HG03439 (cell line): ENCODE data around the gene TSPAN13.

ENCODE experiments used
- ATAC-seq: cut with Tn5 transposase; IDR thresholded peaks from one replicate; pipeline ENCODE4 v1.9.1; 2021; ENCODE audit warnings: mild to moderate bottlenecking, moderate library complexity; ENCODE audit not compliant: unreplicated experiment

TSPAN13 gene

DNA sequence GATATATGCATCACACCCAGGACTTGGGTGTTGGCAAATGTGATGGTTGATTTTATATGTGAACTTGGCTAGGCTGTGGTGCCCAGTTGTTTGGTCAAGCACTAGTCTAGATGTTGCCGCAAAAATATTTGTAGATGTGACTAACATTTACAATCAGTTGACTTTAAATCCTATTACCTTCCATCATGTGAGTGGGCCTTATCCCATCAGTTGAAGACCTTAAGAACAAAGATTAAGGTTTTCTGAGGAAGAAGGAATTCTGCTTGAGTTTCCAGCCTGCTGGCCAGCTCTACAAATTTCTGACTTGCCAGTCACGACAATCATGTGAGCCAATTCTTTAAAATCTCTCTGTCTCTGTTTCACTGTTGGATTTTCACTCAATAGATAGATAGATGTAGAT, 20.3 kb downstream of the TSPAN13 start:
- no peak for ATAC-seq

DNA sequence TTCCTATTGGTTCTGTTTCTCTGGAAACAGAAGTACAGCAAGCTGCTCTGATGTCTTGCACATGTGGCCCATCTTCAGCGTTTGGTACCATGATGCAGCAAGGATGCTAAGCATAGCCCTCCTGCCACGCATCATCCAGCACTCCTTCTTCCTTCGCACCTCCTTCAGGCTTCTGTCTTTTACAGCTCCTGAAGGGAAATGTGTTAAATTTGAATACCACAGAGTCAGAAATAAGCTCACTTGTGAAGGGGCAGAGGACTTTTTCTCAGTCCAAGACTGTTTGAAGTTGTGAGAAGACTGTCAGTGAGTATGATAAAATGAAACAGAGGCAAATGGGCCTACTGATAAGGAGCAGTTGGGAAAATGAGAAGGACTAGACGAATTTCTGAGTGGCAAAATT, 20.7 kb downstream of the TSPAN13 start:
- ATAC-seq, result no peak

DNA sequence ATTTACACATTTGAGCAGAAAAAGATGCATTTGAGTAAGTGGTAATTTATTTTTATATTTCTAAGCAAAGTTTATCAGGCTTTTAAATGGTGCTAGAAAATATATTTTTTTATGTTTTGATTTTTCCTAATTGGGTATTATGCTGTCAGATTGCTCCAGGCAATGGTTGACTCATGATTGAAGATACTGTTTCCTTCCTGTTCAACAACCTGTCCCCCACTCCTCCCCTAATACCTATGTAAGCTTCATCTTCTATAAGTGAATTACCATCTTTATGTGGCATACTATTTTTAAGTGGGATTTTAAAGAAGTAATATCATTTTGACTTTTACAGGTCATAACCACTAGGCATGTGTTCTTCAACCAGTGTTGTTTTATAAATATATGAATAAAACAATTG, 21.4 kb downstream of the TSPAN13 start:
- ATAC-seq, result no peak

DNA sequence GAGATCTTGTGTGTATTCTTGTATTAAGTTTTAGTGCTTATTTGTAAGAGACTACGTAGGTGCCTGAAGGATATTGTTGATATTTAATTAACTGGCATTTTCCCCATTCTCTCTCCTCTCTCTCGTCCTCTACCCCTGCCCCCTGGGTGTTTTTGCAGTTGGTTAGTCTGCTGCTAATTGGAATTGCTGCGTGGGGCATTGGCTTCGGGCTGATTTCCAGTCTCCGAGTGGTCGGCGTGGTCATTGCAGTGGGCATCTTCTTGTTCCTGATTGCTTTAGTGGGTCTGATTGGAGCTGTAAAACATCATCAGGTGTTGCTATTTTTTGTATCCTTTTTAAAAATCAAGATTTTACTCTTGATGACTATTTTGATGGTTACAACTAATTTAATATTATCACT, 22.5 kb downstream of the TSPAN13 start:
- no peak for ATAC-seq

DNA sequence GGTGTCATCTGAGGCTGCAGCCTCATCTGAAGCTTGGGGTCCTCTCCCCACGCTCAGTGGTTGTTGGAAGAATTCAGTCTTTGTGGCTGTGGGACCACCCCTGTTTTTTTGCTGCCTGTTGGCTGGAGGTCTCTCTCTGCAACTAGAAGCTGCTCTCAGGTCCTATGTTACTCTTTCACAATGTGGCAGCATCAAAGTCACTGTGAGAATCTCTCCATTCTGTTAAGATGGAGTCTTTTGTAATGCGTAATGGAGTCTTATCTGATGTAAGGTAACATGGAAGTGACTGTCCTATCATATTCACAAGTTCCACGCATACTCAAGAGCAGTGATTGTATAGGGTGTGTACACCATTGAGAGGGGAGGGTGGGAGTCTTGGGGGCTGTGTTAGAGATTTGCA, 24.9 kb downstream of the TSPAN13 start:
- ATAC-seq, result no peak

DNA sequence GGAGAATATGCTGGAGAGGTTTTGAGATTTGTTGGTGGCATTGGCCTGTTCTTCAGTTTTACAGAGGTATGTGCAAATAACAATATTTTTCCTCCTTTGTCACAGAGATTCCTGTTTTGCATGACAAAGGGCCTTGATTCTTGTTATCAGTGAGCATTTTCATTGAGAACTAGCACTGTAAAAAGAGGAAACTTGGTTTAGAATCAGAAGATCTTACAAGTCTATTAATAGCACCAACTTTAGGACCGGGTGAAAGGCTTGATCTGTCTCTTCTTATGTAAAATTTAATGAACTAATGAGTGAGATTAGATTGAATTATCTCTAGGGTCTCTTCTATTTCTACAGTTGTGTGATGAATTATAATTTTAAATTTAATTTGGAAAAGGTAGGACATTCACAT, 25.5 kb downstream of the TSPAN13 start:
- ATAC-seq, result no peak

DNA sequence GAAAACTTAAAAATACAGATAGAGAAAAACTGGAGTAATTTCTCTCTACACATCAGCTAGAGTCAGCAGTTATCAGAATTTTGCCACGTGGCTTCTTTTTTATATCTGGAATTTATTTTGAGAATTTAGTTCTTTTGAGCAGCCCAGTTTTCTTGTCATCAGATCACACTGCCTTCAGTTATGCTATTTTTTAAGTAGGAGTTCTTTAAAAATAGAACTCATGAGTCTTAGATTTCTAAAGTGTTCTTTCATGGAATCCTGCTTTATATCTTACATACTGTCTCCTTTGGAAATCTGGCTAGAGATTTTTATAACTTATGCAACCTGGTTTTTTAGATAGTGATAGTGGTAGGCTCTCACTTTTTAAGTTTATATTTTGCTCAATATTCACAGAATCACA, 27.0 kb downstream of the TSPAN13 start:
- ATAC-seq, result no peak

DNA sequence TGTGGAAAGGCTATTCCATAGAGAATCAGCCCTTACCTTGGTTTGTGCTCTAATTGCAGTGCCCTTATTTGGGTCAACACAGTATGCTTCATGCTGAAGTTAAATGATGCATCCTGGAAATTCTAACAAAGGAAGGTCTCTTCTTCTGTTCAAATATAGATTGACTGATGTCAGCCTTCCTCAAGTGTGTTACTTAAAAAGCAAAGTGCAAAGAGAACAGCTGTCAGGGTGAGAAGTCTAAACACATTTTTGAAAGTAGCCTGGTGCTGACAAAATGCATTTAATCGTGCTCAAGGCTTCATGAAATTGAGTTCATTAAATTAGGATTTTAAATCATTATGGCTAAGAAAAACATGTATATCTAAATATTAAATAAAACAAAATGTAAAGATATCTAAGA, 31.8 kb downstream of the TSPAN13 start:
- ATAC-seq, result no peak

DNA sequence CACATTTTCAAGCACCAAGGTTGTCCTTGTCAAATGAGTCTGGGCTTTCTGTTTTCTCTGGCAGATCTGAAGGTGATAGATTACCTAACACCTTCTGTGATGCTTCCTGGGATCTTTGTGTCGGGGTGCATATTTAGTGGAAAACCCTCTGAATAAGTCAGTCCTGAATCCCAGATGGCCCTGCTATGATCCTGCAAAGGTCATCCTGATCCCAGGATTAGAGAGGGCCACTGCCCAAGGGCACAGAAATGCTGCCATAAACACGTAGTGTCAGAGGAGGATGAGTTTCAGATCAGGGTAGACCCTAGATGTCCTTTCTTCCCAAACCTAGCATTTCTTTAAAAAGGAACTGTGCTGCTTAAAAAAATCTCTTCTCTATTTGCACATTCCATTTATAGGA, 32.3 kb downstream of the TSPAN13 start:
- ATAC-seq, result no peak

DNA sequence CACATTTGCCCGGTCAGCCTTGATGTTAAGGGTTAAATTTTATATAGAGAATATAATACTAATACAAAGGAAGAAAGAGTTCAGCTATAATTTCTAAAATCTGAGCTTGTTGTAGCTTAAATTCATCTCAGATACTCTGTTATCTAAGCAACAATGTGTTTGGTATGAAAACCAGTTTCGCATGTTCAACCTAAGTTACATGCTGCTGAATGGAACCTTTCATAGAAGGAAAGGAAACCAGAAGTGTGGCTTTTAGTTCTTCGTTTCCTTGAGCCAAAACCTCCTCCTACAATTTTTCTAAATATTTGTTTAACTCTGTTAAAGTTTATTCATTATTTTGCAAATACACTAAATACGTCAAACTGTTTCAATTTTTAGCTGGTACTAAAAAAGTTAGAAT, 32.7 kb downstream of the TSPAN13 start:
- ATAC-seq, result no peak

DNA sequence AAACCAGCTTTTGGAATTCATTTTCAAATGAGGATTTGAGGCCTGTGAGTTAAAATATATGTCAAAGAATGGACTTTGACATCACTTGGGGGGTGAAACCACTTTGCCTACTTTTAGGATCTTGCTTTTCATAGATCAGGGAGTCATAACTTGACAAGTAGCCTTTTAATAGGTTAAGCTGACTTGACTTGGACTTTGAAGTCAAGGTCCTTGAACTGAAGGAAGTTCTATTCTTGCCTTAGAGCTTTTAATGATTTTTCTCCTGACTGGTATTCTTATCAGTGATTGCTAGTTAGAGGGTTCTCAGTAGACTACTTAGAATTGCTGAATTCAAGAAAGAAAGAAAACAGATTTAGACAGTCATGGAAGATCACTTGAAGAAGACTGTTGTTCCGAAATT, 33.6 kb downstream of the TSPAN13 start:
- no peak for ATAC-seq

DNA sequence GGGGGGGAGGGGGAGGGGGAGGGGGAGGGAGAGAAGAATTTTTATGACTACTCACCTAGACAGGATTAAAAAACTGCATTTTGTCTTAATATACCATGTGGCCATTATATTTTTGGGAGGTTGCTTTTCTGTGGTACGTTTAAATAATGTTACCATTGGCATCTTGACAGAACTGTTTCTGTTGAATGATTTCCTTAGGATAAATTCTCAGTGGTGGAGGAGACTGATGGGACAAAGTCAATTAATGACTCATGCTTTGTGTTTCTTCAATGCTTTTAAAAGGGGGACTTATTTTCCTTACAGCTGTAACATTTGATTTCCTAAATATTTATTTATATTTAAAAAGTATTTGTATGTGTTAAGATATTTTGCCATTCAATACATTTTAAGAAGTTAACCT, 37.5 kb downstream of the TSPAN13 start:
- no peak for ATAC-seq

DNA sequence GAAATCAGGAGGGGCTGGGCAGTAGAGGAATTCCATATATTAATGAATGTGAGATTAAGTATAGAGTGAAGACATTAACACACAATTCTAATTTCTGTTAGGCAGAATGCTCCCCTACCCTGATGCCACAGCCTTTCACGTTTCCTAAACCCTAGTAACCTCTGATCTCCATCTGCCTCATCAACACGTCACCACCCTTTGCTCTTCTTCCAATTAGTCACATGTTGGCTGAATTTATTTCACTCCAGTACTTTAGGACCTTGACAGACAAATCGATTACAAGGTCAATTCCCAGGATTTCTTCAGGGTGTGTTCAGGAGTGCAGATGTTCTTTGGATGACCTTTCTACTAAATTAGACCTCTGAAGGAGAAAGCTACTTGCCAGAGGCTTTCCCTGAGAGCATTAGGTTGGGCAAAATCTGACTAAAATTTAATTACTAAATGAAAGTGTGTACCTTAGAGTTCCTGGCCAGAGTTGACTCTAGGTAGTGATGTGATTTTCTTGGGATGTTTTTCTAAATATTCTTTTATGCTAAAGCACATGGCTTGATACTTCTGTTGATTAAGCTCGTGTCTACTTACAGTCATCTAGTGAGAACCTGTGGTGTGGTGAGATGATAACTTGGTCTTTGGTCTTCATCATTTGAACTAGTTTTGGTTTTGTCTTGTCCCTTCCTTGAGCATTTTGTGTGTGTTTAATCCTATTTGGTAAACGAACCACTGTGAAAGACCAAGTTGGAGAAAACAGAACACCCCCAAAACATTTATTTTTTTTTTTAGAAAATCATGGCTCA, 38.5 kb downstream of the TSPAN13 start:
- ATAC-seq, result no peak

DNA sequence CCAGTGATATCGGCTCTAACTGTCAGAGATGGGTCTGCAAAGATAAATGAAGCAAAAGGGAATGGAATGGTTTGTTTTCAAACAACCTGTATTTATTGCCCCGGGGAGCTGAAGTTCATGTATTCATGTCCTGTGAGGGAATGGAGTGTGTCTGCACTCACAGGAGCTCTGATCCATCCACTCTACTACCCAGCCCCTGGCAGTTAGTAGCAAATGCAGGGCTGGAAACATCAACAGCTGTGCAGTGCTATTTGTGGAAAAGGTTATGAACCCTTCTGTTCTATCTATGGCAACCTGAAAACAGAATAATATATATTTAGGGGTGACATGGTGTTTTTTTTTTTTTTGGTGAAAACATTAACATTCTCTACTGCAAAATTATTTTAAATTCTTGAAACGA, 41.4 kb downstream of the TSPAN13 start:
- ATAC-seq, result no peak

DNA sequence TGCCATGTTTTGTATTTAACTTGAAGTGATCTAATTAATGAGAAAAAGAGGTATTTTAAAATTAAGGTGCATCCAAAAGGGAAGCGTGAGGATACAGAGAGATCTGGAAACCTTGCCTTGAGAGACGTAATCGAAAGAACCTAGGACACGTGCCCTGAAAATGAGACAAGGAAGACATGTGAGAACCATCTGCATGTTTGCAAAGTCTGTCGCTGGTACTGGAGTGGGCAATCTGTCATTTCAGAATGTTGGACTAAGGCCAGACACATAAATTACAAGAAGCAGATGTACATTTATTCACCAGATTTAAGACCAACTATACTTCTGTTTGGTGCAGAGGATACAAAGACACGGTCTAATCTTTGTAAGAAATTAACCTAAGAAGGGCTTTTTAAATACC, 42.1 kb downstream of the TSPAN13 start:
- no peak for ATAC-seq

DNA sequence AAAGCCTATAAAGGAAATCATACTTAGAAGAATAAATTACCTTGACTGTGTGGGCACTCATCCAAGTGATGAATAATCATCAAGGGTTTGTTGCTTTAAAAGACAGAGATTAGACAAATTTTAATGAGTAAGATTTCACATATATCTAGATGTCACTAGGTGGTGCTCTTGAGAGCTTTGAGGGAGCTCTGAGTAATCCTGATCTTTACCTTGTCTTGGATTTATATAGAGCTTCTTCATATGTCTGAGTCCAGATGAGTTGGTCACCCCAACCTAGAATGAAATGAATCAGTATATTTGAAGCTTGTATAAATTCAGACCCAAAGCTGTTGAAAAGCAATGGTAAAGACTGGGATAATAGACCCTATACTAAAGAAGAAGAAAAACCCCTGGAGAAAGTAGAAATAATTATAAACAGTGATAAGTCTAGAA, 47.6 kb downstream of the TSPAN13 start:
- no peak for ATAC-seq

DNA sequence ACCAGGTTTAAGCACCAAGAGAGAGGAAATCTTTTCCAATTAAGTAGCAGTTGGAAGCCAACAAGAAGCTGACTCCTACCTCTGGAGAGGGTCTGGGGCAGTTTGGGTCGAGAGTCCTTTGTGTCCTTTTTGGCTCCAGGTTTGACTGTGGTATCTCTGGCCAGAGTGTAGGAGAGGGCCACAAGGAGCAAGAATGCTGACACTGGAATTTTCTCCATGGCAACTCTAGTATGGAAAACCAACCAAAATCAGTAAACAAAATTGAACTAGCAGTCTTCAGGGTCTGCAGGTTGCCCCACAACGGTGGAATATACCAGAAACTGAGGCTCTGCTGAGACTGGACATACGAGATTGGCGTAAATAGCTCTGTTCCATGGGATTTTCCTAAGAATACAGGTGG, 48.0 kb downstream of the TSPAN13 start:
- no peak for ATAC-seq

DNA sequence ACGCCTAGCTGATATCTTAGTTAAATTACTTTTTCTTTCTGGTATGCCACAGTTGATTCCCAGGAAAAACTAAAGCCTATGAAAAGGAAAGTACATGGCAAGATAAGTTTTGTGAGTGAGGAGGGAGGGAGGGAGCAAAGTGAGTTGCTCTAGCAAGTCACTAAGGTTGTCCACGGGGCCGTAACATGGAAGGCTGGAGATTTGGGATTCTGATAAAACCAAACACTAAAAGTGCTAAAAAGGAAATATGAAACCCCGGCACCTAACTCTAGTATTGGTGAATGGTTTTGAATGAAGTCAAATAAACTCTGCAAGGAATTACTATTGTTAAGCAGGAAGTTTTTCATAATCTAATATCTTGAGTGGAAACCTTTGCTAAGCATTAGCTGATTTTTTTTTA, 49.6 kb downstream of the TSPAN13 start:
- no peak for ATAC-seq

DNA sequence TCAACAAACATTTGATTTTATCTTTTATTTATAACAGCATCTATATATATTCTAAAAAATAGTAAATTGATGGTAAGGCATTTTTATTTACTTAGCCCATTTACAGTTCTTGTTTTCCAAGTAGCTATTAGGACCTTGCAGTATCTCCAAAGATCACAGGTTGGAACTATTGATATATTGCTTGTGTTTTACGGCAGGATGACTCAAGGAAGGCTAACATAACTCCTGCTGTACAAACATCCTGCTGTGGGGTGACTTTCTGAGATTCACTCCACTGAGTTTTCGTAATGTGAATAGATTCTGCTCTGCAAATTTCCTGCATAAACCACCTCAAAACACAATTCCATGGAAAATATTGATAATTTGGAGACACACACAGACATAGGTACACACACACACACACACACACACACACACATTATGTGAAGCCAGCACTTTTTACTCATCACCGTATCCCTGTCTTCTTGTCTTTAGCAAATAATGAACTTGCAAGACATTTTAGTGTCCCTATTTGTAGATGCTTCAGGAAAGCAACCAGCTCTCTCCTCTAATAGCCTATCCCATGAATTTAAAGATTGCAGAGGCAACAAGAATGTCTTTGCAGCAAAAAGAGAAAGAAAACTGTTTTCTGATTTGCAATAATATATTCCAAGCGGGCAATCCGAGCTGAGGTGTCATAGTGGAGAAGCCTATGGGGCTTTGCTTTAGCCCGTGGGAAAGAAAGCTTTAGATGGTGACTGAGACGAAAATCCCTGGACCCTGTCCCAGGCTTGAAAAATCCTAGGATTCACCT, 50.5 kb downstream of the TSPAN13 start:
- no peak for ATAC-seq

DNA sequence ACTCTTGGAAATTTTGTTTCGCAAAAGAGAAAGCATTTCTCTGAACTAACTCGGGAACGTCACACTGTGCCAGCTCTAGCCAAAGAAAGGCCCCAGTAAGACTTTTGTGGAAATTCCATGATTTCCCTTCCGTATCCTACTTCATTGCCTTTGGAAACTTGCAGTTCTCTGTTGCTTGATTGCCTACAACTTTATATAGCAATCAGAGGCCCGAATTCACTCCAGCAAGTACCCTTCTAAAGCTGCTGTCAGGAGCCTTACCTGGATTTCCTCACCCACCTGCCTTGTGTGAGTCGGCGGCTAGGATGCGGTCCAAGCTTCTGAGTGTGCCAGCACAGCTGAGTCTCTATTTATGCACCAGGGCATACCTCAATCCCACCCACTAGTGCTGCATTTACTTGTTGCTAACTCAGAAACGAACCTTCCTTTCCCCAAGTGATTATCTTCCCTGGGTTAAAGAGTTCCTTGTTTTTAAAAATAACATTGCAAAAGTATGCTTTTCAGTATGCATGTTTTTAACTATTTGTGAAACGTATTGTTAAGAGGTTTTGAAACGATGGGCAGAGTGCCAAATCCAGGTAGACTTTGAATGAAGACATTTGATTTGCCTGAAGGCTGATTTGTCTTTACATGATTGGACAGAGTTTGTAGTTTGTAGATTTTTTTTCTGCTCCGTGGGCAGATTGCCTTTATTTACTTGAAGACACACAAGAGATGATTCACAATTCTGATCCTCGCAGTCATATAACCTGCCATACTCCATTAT, 51.3 kb downstream of the TSPAN13 start, which contains the start of gene AGR2:
AGR2 (minus strand) TSS at position 326 of the 766 bp plus-strand sequence. CDS start 3,203 bp downstream, outside the sequence.
- ATAC-seq, result no peak

DNA sequence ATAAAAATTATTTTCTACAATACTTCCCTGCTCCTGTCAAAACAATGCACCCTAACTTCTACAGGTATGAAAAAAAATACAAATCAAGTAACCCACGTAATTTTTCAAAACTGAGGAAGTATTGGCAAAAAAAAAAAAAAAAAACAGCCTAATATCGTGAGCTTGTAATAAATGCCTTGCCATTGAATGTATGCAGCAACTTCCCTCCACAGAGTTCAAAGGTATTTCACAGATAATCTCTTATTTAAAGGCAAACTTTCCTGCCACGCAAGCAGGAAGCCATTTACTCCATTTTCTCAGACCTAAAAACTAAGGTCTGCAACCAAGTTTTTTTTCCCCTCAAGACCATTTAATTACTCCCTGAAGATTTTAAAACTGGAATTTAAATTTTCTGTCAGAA, 51.9 kb downstream of the TSPAN13 start:
- ATAC-seq, result no peak

DNA sequence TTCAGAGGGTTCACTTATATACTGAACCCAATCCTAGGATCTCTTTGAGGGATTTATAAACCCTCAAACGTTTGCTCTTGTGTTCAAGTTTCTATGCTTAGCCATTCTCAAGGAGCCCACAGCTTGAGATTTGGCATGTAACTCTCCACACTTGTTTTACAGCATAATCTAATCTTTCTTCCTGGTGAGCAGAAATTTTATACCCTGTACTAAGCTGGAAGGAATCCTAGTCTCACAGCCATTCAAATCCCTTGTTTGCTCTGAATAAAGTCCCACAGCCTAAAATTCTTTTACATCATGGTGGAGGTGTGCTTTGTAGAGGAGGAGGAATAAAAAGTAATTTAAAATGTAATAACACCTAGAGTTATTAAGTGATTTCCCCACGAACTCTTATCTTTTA, 56.6 kb downstream of the TSPAN13 start:
- no peak for ATAC-seq
